ENCODE results near the gene CDH4. TPM values are rescaled to one million over a fixed set of nuclear protein-coding genes. Genes with fewer than 3 reads are reported as not detected.
A peak's percentile ranks its signal among the peaks of the same experiment; 100 is the strongest.

The CDH4 gene
- total and polyA plus RNA-seq, 2 of the 13 experiments (the other 11 are each of a cell fraction or from before 2014, with no cell fraction given), result not detected

DNA sequence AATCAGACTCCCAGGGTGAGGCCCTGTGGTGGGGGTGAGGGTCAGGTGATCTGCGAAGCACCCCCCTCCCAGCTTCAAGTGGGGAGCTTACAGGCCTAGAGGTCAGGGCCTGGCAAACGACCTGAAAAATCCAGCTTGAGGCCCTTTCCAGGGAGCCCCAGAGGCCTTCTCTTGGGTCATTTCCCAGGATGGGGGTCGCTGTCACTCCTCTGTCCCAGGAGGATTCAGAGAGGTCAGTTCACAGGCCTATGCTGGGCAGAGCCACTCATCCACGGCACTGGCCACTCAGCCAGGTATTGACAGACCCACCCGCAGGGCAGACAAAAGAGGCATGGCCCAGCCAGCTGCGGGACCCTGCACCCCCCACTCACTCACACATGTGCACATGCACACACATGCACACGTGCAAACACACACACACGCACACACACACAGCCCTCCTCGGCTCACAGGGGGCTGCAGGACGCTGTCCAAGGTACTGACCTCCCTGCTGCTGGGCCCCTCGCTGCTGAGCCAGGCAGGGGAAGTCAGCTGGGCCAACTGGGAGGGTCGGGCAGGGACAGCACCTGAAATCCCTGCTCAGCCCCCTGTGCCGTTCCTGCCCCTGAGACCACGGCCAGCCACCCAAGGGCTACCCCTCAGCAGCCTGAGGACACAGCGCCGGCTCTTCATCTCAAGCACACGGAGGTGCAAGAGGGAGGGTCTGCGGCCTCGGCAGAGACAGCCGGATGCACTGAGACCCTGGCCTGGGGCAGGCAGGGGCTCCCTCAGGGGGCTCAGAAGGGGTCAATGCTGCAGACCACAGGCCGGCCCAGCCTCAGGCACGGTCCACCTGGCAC is 699.9 kb downstream of the CDH4 start (continued):
- TF ChIP-seq, protein P1, sequence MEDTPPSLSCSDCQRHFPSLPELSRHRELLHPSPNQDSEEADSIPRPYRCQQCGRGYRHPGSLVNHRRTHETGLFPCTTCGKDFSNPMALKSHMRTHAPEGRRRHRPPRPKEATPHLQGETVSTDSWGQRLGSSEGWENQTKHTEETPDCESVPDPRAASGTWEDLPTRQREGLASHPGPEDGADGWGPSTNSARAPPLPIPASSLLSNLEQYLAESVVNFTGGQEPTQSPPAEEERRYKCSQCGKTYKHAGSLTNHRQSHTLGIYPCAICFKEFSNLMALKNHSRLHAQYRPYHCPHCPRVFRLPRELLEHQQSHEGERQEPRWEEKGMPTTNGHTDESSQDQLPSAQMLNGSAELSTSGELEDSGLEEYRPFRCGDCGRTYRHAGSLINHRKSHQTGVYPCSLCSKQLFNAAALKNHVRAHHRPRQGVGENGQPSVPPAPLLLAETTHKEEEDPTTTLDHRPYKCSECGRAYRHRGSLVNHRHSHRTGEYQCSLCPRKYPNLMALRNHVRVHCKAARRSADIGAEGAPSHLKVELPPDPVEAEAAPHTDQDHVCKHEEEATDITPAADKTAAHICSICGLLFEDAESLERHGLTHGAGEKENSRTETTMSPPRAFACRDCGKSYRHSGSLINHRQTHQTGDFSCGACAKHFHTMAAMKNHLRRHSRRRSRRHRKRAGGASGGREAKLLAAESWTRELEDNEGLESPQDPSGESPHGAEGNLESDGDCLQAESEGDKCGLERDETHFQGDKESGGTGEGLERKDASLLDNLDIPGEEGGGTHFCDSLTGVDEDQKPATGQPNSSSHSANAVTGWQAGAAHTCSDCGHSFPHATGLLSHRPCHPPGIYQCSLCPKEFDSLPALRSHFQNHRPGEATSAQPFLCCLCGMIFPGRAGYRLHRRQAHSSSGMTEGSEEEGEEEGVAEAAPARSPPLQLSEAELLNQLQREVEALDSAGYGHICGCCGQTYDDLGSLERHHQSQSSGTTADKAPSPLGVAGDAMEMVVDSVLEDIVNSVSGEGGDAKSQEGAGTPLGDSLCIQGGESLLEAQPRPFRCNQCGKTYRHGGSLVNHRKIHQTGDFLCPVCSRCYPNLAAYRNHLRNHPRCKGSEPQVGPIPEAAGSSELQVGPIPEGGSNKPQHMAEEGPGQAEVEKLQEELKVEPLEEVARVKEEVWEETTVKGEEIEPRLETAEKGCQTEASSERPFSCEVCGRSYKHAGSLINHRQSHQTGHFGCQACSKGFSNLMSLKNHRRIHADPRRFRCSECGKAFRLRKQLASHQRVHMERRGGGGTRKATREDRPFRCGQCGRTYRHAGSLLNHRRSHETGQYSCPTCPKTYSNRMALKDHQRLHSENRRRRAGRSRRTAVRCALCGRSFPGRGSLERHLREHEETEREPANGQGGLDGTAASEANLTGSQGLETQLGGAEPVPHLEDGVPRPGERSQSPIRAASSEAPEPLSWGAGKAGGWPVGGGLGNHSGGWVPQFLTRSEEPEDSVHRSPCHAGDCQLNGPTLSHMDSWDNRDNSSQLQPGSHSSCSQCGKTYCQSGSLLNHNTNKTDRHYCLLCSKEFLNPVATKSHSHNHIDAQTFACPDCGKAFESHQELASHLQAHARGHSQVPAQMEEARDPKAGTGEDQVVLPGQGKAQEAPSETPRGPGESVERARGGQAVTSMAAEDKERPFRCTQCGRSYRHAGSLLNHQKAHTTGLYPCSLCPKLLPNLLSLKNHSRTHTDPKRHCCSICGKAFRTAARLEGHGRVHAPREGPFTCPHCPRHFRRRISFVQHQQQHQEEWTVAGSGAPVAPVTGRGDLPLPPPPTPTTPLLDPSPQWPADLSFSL (CRISPR knock-in tag; IDR thresholded peaks at IDR 0.05), result peak; percentile 98
- TF ChIP-seq SNAPC4 (CRISPR knock-in tag; IDR thresholded peaks at IDR 0.05) (no peak), HNF4A (CRISPR knock-in tag; IDR thresholded peaks at IDR 0.05) (no peak), MYNN (CRISPR knock-in tag; IDR thresholded peaks at IDR 0.05; ENCODE audit: low read depth) (no peak; the same call in 1 of the 2 replicates), ZNF562 (CRISPR knock-in tag; IDR thresholded peaks at IDR 0.05; ENCODE audit: borderline replicate concordance) (no peak), PAF1 (CRISPR knock-in tag; IDR thresholded peaks at IDR 0.05) (no peak), MTF2 (CRISPR knock-in tag; IDR thresholded peaks at IDR 0.05; ENCODE audit: borderline replicate concordance) (no peak), TSC22D2 (CRISPR knock-in tag; IDR thresholded peaks at IDR 0.05; ENCODE audit: borderline replicate concordance) (peak; percentile 99), RXRB (CRISPR knock-in tag; IDR thresholded peaks at IDR 0.05; ENCODE audit: borderline replicate concordance) (peak; percentile 79)
- TF ChIP-seq, protein P2, sequence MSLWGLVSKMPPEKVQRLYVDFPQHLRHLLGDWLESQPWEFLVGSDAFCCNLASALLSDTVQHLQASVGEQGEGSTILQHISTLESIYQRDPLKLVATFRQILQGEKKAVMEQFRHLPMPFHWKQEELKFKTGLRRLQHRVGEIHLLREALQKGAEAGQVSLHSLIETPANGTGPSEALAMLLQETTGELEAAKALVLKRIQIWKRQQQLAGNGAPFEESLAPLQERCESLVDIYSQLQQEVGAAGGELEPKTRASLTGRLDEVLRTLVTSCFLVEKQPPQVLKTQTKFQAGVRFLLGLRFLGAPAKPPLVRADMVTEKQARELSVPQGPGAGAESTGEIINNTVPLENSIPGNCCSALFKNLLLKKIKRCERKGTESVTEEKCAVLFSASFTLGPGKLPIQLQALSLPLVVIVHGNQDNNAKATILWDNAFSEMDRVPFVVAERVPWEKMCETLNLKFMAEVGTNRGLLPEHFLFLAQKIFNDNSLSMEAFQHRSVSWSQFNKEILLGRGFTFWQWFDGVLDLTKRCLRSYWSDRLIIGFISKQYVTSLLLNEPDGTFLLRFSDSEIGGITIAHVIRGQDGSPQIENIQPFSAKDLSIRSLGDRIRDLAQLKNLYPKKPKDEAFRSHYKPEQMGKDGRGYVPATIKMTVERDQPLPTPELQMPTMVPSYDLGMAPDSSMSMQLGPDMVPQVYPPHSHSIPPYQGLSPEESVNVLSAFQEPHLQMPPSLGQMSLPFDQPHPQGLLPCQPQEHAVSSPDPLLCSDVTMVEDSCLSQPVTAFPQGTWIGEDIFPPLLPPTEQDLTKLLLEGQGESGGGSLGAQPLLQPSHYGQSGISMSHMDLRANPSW (CRISPR knock-in tag; IDR thresholded peaks at IDR 0.05; ENCODE audit: borderline replicate concordance), result no peak
- TF ChIP-seq, protein P3, sequence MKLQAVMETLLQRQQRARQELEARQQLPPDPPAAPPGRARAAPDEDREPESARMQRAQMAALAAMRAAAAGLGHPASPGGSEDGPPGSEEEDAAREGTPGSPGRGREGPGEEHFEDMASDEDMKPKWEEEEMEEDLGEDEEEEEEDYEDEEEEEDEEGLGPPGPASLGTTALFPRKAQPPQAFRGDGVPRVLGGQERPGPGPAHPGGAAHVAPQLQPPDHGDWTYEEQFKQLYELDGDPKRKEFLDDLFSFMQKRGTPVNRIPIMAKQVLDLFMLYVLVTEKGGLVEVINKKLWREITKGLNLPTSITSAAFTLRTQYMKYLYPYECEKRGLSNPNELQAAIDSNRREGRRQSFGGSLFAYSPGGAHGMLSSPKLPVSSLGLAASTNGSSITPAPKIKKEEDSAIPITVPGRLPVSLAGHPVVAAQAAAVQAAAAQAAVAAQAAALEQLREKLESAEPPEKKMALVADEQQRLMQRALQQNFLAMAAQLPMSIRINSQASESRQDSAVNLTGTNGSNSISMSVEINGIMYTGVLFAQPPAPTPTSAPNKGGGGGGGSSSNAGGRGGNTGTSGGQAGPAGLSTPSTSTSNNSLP (IDR thresholded peaks at IDR 0.05; ENCODE audit: low read depth, low read length), result no peak

Data from HepG2 (cell line).